ENCODE data around the gene JMJD4.

Gene JMJD4

GRCh38 chr1:227768640-227769039 is 33.5 kb upstream of the JMJD4 start:
- no peak for DNase-seq (ENCODE audit: low read depth in 2 of 2)

GRCh38 chr1:227768125-227768439 is 33.0 kb upstream of the JMJD4 start:
- no peak for DNase-seq (ENCODE audit: low read depth in 2 of 2)

- no peak for DNase-seq (ENCODE audit: low read depth in 2 of 2)
These were observed 32.5 kb upstream of the JMJD4 start for GRCh38 chr1:227767401-227768124.

- DNase-seq (ENCODE audit: low read depth in 2 of 2), result no peak
These were observed 31.7 kb upstream of the JMJD4 start for GRCh38 chr1:227766653-227767277.

- DNase-seq (ENCODE audit: low read depth in 2 of 2), result peak; percentile 50 to 72
These were observed 31.0 kb upstream of the JMJD4 start for GRCh38 chr1:227766015-227766634.

- no peak for DNase-seq (ENCODE audit: low read depth in 2 of 2)
These were observed 30.3 kb upstream of the JMJD4 start for GRCh38 chr1:227765261-227766014.

- no peak for DNase-seq (ENCODE audit: low read depth in 2 of 2)
These were observed 28.9 kb upstream of the JMJD4 start for GRCh38 chr1:227764019-227764391.

GRCh38 chr1:227763246-227764018 is 28.3 kb upstream of the JMJD4 start:
- DNase-seq (ENCODE audit: low read depth in 2 of 2), result no peak

- peak; percentile 70 to 74 for DNase-seq (ENCODE audit: low read depth in 2 of 2)
These were observed 27.3 kb upstream of the JMJD4 start for GRCh38 chr1:227762231-227762911.

GRCh38 chr1:227761621-227762230 is 26.6 kb upstream of the JMJD4 start:
- DNase-seq (ENCODE audit: low read depth in 2 of 2), result no peak

GRCh38 chr1:227760377-227760776 is 25.3 kb upstream of the JMJD4 start:
- no peak for DNase-seq (ENCODE audit: low read depth in 2 of 2)

GRCh38 chr1:227759341-227760300 is 24.5 kb upstream of the JMJD4 start:
- no peak for DNase-seq (ENCODE audit: low read depth in 2 of 2)

GRCh38 chr1:227758366-227758765 is 23.3 kb upstream of the JMJD4 start:
- no peak for DNase-seq (ENCODE audit: low read depth in 2 of 2)

GRCh38 chr1:227757781-227758180 is 22.7 kb upstream of the JMJD4 start:
- DNase-seq (ENCODE audit: low read depth in 2 of 2), result no peak

GRCh38 chr1:227756172-227756959 is 21.3 kb upstream of the JMJD4 start:
- no peak for DNase-seq (ENCODE audit: low read depth in 2 of 2)

- DNase-seq (ENCODE audit: low read depth in 2 of 2), result no peak
These were observed 19.9 kb upstream of the JMJD4 start for GRCh38 chr1:227754958-227755357.

- DNase-seq (ENCODE audit: low read depth in 2 of 2), result no peak
These were observed 19.1 kb upstream of the JMJD4 start for GRCh38 chr1:227753999-227754711.

All from stimulated activated CD8-positive, alpha-beta memory T cell treated with anti-CD3 and anti-CD28 coated beads, Interleukin-7, amount 100 ng/mL, for 1 hour (primary cell).